ENCODE measurements around the gene GATAD2A. TPM values are rescaled to one million over a fixed set of nuclear protein-coding genes. Genes with fewer than 3 reads are reported as not detected.

Gene GATAD2A
- polyA plus RNA-seq, 2 donors: 13.9 to 21.0 TPM

DNA sequence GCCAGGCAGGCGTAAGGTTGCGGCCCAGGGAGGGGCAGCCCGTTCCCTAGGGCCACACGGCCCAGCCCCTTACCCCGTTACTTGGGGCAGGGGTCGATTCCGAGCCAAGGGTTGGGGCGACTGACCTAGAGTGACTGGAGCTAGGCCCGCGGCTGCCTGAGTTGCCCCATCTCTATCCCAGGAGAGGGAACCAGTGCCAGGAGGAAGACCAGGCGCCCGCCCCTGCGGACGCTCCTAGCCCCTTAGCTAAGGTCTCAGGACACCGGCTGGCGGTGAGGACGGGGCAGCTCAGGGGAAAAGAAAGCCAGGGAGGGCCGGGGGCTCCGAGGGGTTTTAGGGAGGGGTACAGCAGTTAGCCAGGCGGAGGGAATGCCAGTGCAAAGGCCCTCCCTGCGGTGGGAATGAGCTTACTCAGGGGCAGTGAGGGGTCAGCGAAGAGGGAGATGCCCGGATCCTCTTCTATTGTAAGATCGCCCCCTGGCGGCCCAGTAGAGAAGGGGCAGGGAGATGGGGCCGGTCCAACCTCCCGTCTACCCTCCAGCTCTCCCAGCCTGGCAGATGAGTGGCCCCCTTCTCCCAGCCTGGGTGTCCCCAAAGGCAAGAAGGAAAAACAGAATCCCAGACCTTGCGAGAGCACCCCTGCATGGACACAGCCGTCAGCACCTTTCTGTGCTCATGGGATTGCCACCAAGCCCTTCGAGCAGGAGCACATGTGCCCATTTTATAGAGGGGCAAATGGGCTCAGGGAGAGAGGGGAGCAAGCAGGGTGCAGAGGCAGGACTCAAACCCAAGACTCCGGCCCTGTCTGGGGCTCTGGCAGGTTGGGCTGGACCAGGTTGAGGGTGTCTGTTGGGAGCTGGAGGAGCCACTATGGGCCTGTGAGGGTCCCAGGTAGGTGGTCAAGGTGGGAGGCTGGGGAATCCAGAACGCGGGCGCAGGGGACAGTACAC is 148.9 kb downstream of the GATAD2A start:
- no peaks in the 10 kb centered on the region for H3K27me3 ChIP-seq (ENCODE audit: control insufficient read depth in 1 of 2, insufficient read depth in 2 of 2, low read length in 2 of 2)
- H3K9me3 ChIP-seq (ENCODE audit: control insufficient read depth in 2 of 2, insufficient read depth in 1 of 2, low read depth in 1 of 2, low read length in 1 of 2): peaks cover 0 to 2% of the 10 kb centered on the region in 2 donors
- H3K27ac ChIP-seq (ENCODE audit: low read depth in 2 of 2, low read length in 1 of 2): no peak overlapping the region
- H3K4me3 ChIP-seq (ENCODE audit: low read depth in 1 of 2, low read length in 2 of 2): no peak overlapping the region
- WGBS, 2 donors: 66 to 67% methylated on average over 34 of the region's 34 CpGs
- H3K4me1 ChIP-seq (ENCODE audit: control insufficient read depth in 2 of 2, insufficient read depth in 2 of 2, low read length in 1 of 2): no peaks in the 10 kb centered on the region
- no peaks in the 10 kb centered on the region for H3K36me3 ChIP-seq (ENCODE audit: control insufficient read depth in 2 of 2, insufficient read depth in 2 of 2, low read length in 1 of 2)

DNA sequence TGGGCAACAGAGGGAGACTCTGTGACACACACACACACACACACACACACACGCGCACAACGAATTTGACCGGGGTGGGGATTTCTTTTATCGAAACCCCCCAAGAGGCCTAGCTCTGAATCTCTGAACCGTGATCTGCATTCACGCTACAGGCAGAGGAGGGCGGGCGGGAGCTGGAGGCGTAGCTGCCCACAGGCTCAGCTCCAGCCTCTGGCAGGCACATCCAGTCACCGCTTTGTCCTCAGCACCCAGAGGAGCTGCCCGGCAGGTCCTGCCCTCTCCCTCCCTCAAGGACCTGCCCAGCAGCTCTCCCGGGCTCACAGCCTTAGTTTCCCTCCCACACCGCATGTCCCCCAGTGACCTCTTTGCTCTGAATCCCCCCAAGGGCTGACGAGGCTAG is 152.6 kb downstream of the GATAD2A start:
- Histone ChIP-seq H3K27ac (ENCODE audit: low read depth in 2 of 2, low read length in 1 of 2) (no peak overlapping the region), H3K36me3 (ENCODE audit: control insufficient read depth in 2 of 2, insufficient read depth in 2 of 2, low read length in 1 of 2) (no peaks in the 10 kb centered on the region), H3K27me3 (ENCODE audit: control insufficient read depth in 1 of 2, insufficient read depth in 2 of 2, low read length in 2 of 2) (no peaks in the 10 kb centered on the region), H3K9me3 (ENCODE audit: control insufficient read depth in 2 of 2, insufficient read depth in 1 of 2, low read depth in 1 of 2, low read length in 1 of 2) (no peaks in the 10 kb centered on the region), H3K4me3 (ENCODE audit: low read depth in 1 of 2, low read length in 2 of 2) (no peak overlapping the region), H3K4me1 (ENCODE audit: control insufficient read depth in 2 of 2, insufficient read depth in 2 of 2, low read length in 1 of 2) (no peaks in the 10 kb centered on the region)
- WGBS, 2 donors: 79% methylated on average over 15 of the region's 15 CpGs

Other genes starting within 250 kb of the GATAD2A start
- under 1 TPM; 0.31 to 0.63 TPM for gene MEF2B, start 235.4 kb upstream of the GATAD2A start, polyA plus RNA-seq
- gene BORCS8, start 213.5 kb upstream of the GATAD2A start, polyA plus RNA-seq: 10 to 100 TPM; 18.3 to 22.8 TPM
- 10 to 100 TPM; 73.6 to 94.1 TPM for gene RFXANK, start 213.4 kb upstream of the GATAD2A start, polyA plus RNA-seq
- gene NR2C2AP, start 202.3 kb upstream of the GATAD2A start, polyA plus RNA-seq: 10 to 100 TPM; 20.1 to 21.9 TPM
- gene NCAN, start 193.7 kb upstream of the GATAD2A start, polyA plus RNA-seq: under 1 TPM; 0.01 to 0.02 TPM
- gene TM6SF2, start 132.4 kb upstream of the GATAD2A start, polyA plus RNA-seq: under 1 TPM; 0.04 to 0.20 TPM
- 10 to 100 TPM; 27.8 to 42.6 TPM for gene SUGP1, start 85.2 kb upstream of the GATAD2A start, polyA plus RNA-seq
- gene MAU2, start 84.8 kb upstream of the GATAD2A start, polyA plus RNA-seq: 10 to 100 TPM; 19.6 to 35.6 TPM
- 1 to 10 TPM; 1.0 to 1.2 TPM for gene TSSK6, start 109.9 kb downstream of the GATAD2A start, polyA plus RNA-seq
- 100 to 1,000 TPM; 273 to 353 TPM for gene NDUFA13, start 110.5 kb downstream of the GATAD2A start, polyA plus RNA-seq
- 1 to 10 TPM; 1.6 to 7.3 TPM for gene YJEFN3, start 123.2 kb downstream of the GATAD2A start, polyA plus RNA-seq
- under 1 TPM; 0.01 to 0.02 TPM for gene CILP2, start 132.6 kb downstream of the GATAD2A start, polyA plus RNA-seq
- 1 to 10 TPM; 1.4 to 3.9 TPM for gene PBX4, start 213.0 kb downstream of the GATAD2A start, polyA plus RNA-seq
- 10 to 100 TPM in 1 of 2 donors, 1 to 10 TPM in 1; 8.3 to 10.3 TPM for gene LPAR2, start 222.5 kb downstream of the GATAD2A start, polyA plus RNA-seq
- 10 to 100 TPM in 1 of 2 donors, 1 to 10 TPM in 1; 6.3 to 10.5 TPM for gene GMIP, start 238.0 kb downstream of the GATAD2A start, polyA plus RNA-seq

Data from esophagus (tissue), 2 donors.